Stimulated activated CD8-positive, alpha-beta memory T cell treated with anti-CD3 and anti-CD28 coated beads, Interleukin-4, amount 100 ng/mL, for 1 hour (primary cell): ENCODE data around the gene SLC6A11.

Source experiments
- DNase-seq, 2 donors: peaks; one replicate each; pipeline ENCODE4 v3.0.0-alpha.2; 2020; ENCODE audit warnings: low read depth in 2 of 2, low spot score in 1 of 2

SLC6A11 gene

GRCh38 chr3:10816019-10816862 is at the start of gene SLC6A11:
TSS of gene SLC6A11 (plus strand) at chr3:10816228. CDS start at chr3:10816266, 38 bp downstream.
- DNase-seq: no peak

GRCh38 chr3:10768708-10769394 is 47.2 kb upstream of the SLC6A11 start:
- DNase-seq: no peak

GRCh38 chr3:10770547-10770946 is 45.5 kb upstream of the SLC6A11 start:
- DNase-seq: no peak

- DNase-seq: no peak
Observed at GRCh38 chr3:10770981-10771380, 45.0 kb upstream of the SLC6A11 start.

- no peak for DNase-seq
Observed at GRCh38 chr3:10771486-10772270, 44.4 kb upstream of the SLC6A11 start.

- no peak for DNase-seq
Observed at GRCh38 chr3:10772271-10773161, 43.5 kb upstream of the SLC6A11 start.

GRCh38 chr3:10774129-10774670 is 41.8 kb upstream of the SLC6A11 start:
- DNase-seq: no peak

- no peak for DNase-seq
Observed at GRCh38 chr3:10774825-10775224, 41.2 kb upstream of the SLC6A11 start.

GRCh38 chr3:10775259-10775658 is 40.8 kb upstream of the SLC6A11 start:
- no peak for DNase-seq

GRCh38 chr3:10775828-10776227 is 40.2 kb upstream of the SLC6A11 start:
- DNase-seq: no peak

GRCh38 chr3:10777627-10778026 is 38.4 kb upstream of the SLC6A11 start:
- no peak for DNase-seq

- no peak for DNase-seq
Observed at GRCh38 chr3:10778492-10779292, 37.3 kb upstream of the SLC6A11 start.

GRCh38 chr3:10779293-10779805 is 36.7 kb upstream of the SLC6A11 start:
- DNase-seq: no peak

- no peak for DNase-seq
Observed at GRCh38 chr3:10780243-10780642, 35.8 kb upstream of the SLC6A11 start.

GRCh38 chr3:10780922-10781321 is 35.1 kb upstream of the SLC6A11 start:
- no peak for DNase-seq

GRCh38 chr3:10781981-10782380 is 34.0 kb upstream of the SLC6A11 start:
- no peak for DNase-seq

- no peak for DNase-seq
Observed at GRCh38 chr3:10783360-10784351, 32.4 kb upstream of the SLC6A11 start.

- no peak for DNase-seq
Observed at GRCh38 chr3:10786640-10787039, 29.4 kb upstream of the SLC6A11 start.
